HFFc6 (cell line): ENCODE results near the gene PLEKHN1. TPM values are rescaled to one million over a fixed set of nuclear protein-coding genes. Genes with fewer than 3 reads are reported as not detected.
A peak's percentile ranks its signal among the peaks of the same experiment; 100 is the strongest.

Experiments used
- DNase-seq: peaks from one replicate; pipeline ENCODE4 v3.0.0-alpha.2; 2018
- H3K27ac Mint-ChIP-seq: 2 replicates; pipeline ENCODE4 v1.8.0; 2020; ENCODE audit warnings: mild to moderate bottlenecking, mixed read lengths
- H3K27me3 Mint-ChIP-seq: 2 replicates; pipeline ENCODE4 v1.8.0; 2021; ENCODE audit warnings: mild to moderate bottlenecking, moderate library complexity, mixed read lengths; ENCODE audit not compliant: insufficient read depth
- H3K36me3 Mint-ChIP-seq: 2 replicates; pipeline ENCODE4 v1.8.0; 2021; ENCODE audit warnings: low read depth, mixed read lengths
- H3K4me1 Mint-ChIP-seq: 2 replicates; pipeline ENCODE4 v1.8.0; 2020; ENCODE audit warnings: low read depth, mixed read lengths
- H3K4me3 Mint-ChIP-seq: 2 replicates; pipeline ENCODE4 v1.8.0; 2020; ENCODE audit warnings: mild to moderate bottlenecking, moderate library complexity, mixed read lengths
- H3K9me3 Mint-ChIP-seq: 2 replicates; pipeline ENCODE4 v1.8.0; 2020; ENCODE audit warnings: mild to moderate bottlenecking, mixed read lengths
- CTCF ChIP-seq: fragments of 200-600 bp; sonication (generic); IDR thresholded peaks from 2 replicates; pipeline ENCODE4 v1.5.0; 2021; ENCODE audit warnings: antibody characterized with exemption, mild to moderate bottlenecking
- total RNA-seq, 6 experiments: library from RNA; stranded (reverse); fragmentation: NEBNext Ultra II Directional; extraction: Animal tissue kit (Norgen Biotek cat#: 25700); gene quantifications; 2 replicates in 1 of 6; 3 replicates in 5 of 6; pipeline ENCODE4 v1.2.3, GENCODE V29; 2021

PLEKHN1 gene
- total RNA-seq, 6 experiments from 2014 or later = 5.2 to 6.9 (median 6.0) TPM

- Mint-ChIP-seq H3K4me1 (peaks cover 27% of the 10 kb centered on the region), H3K27me3 (peaks cover 3% of the 10 kb centered on the region), H3K4me3 (no peak overlapping the region), H3K9me3 (no peaks in the 10 kb centered on the region), H3K27ac (no peak overlapping the region), H3K36me3 (no peaks in the 10 kb centered on the region)
- no peak for DNase-seq
- TF ChIP-seq CTCF = no peak
Observed at GRCh38 chr1:937521-937920, 28.8 kb upstream of the PLEKHN1 start.

DNA sequence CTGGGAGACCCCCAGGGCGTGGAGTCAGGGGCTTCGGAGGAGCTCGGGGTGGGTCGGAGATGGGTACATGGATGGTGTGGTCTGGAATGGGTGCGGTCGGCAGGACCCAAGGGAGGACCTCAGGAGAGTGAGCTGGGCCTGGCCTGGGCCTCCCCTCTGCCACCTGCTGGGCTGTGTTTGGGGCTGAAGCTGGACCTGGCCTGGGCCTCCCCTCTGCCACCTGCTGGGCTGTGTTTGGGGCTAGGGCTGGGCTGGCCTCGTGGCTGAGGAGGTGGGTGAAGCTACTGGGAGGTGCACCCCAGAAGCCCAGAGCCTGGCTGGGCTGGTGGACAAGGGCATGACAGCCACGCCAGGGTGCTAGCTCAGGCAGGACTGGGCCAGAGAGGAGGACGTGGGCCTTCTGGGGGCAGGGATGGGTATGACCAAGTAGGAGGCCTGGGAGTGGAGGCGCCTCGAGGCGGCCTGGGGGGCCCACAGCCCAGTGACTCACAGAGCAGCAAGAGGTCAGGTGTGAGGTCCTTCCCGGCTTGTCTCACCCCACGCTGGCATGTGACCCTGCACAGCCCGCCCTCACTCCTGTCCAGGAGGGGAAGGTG is 28.1 kb upstream of the PLEKHN1 start:
- TF ChIP-seq CTCF = peak; percentile 74
- no peaks in the 10 kb centered on the region for H3K9me3 Mint-ChIP-seq
- no peaks in the 10 kb centered on the region for H3K36me3 Mint-ChIP-seq
- H3K4me1 Mint-ChIP-seq = peaks cover 27% of the 10 kb centered on the region
- 0 out of 2 replicates have a peak overlapping the region, but pooled peaks have one; percentile 26 for H3K4me3 Mint-ChIP-seq
- peak overlapping the region; percentile 69; the same call in 1 of the 2 replicates for H3K27ac Mint-ChIP-seq
- H3K27me3 Mint-ChIP-seq = peaks cover 3% of the 10 kb centered on the region
- peak; percentile 71 for DNase-seq

DNA sequence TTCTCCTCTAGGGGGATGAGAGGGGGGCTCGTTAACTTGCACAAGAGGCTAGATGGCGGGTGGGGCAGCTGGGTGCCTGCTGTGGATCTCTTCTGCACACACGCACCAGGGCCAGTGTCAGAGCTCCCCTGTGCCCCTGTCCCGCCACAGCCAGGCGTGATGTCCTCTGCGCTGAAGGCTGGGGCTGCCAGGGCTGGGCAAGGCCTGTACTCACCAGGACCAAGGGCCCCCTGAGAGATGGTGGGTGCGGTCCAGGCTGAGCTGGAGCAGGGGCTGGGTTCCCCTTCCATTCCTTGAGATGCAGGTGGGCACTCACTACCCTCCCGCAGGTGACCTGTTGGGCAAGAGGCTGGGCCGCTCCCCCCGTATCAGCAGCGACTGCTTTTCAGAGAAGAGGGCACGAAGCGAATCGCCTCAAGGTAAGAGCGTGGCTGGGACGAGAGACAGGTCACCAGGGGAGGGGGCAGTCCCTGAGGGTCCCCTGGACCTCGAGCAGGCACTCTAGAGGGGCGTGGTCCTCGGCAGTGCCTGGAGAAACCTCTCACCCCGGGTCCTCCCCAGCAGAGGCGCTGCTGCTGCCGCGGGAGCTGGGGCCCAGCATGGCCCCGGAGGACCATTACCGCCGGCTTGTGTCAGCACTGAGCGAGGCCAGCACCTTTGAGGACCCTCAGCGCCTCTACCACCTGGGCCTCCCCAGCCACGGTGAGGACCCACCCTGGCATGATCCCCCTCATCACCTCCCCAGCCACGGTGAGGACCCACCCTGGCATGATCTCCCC is 27.4 kb upstream of the PLEKHN1 start:
- Mint-ChIP-seq H3K4me3 (no peak overlapping the region), H3K9me3 (no peaks in the 10 kb centered on the region), H3K27ac (no peak overlapping the region; the same call in 1 of the 2 replicates), H3K36me3 (no peaks in the 10 kb centered on the region), H3K27me3 (peaks cover 3% of the 10 kb centered on the region), H3K4me1 (peaks cover 27% of the 10 kb centered on the region)
- TF ChIP-seq CTCF = no peak
- DNase-seq = no peak

DNA sequence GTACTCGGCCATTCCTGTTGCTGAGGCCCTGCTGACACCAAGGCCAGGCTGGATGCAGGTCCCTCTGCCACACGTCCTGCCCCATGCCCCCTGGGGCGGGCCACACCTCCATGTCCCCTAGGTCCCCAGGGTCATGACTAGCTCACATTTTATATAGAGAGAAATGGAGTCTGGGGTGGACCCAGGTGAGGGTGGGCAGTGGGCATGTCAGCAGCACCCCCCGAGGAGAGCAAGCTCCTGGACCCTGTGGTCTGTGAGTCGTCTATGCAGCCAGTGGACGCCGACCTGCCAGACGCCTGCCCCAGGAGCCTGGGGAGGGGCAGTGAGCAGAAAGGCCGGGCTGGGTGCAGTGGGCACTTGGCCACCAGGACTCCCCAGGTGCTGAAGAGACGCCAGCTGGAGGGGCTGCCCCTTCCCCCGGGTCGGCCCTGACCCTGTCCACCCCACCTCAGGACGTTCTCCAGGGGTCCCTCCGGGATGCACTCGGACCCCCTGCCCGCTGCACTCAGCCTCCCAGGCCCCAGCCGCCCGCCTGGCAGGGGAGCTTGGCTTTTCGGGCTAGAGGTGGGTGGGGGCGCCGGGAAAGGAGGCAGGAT is 26.7 kb upstream of the PLEKHN1 start:
- Mint-ChIP-seq H3K9me3 (no peaks in the 10 kb centered on the region), H3K4me3 (no peak overlapping the region), H3K27me3 (peaks cover 3% of the 10 kb centered on the region), H3K36me3 (no peaks in the 10 kb centered on the region), H3K4me1 (peaks cover 33% of the 10 kb centered on the region), H3K27ac (no peak overlapping the region)
- TF ChIP-seq CTCF = no peak
- no peak for DNase-seq

- peak; percentile 53 for DNase-seq
- no peak; the same call in 1 of the 2 replicates for TF ChIP-seq CTCF
- H3K4me3 Mint-ChIP-seq = peak overlapping the region; percentile 59
- peak overlapping the region; percentile 52 for H3K27ac Mint-ChIP-seq
- peaks cover 39% of the 10 kb centered on the region for H3K4me1 Mint-ChIP-seq
- H3K27me3 Mint-ChIP-seq = peaks cover 3% of the 10 kb centered on the region
- H3K9me3 Mint-ChIP-seq = no peaks in the 10 kb centered on the region
- H3K36me3 Mint-ChIP-seq = no peaks in the 10 kb centered on the region
Observed at GRCh38 chr1:940107-941014, 25.9 kb upstream of the PLEKHN1 start.
